ENCODE data around the gene ZNF75A. TPM values are rescaled to one million over a fixed set of nuclear protein-coding genes. Genes with fewer than 3 reads are reported as not detected.

ZNF75A gene
- total RNA-seq, 1 donor from 2014 or later, result 19.5 TPM

- Histone ChIP-seq H3K4me3 (ENCODE audit: low read depth, low read length) (no peak overlapping the region), H3K36me3 (ENCODE audit: control insufficient read depth, insufficient read depth, low read length) (no peaks in the 10 kb centered on the region), H3K27me3 (ENCODE audit: control insufficient read depth, insufficient read depth, low read length) (no peaks in the 10 kb centered on the region)
- TF ChIP-seq CTCF (IDR thresholded peaks at IDR 0.05; ENCODE audit: insufficient read depth, low read length, poor library complexity, severe bottlenecking), result no peak
- DNase-seq (ENCODE audit: low read depth), result no peak
Observed at GRCh38 chr16:3327514-3327913, 22.2 kb downstream of the ZNF75A start.

- no peaks in the 10 kb centered on the region for H3K27me3 ChIP-seq (ENCODE audit: control insufficient read depth, insufficient read depth, low read length)
- TF ChIP-seq CTCF (IDR thresholded peaks at IDR 0.05; ENCODE audit: insufficient read depth, low read length, poor library complexity, severe bottlenecking), result no peak
- H3K36me3 ChIP-seq (ENCODE audit: control insufficient read depth, insufficient read depth, low read length), result no peaks in the 10 kb centered on the region
- DNase-seq (ENCODE audit: low read depth), result no peak
- no peak overlapping the region for H3K4me3 ChIP-seq (ENCODE audit: low read depth, low read length)
Observed at GRCh38 chr16:3328104-3328503, 22.8 kb downstream of the ZNF75A start.

- H3K4me3 ChIP-seq (ENCODE audit: low read depth, low read length), result no peak overlapping the region
- no peak for TF ChIP-seq CTCF (IDR thresholded peaks at IDR 0.05; ENCODE audit: insufficient read depth, low read length, poor library complexity, severe bottlenecking)
- H3K36me3 ChIP-seq (ENCODE audit: control insufficient read depth, insufficient read depth, low read length), result no peaks in the 10 kb centered on the region
- DNase-seq (ENCODE audit: low read depth), result no peak
- no peaks in the 10 kb centered on the region for H3K27me3 ChIP-seq (ENCODE audit: control insufficient read depth, insufficient read depth, low read length)
Observed at GRCh38 chr16:3328643-3329042, 23.3 kb downstream of the ZNF75A start.

GRCh38 chr16:3346041-3346440, 40.7 kb downstream of the ZNF75A start:
- no peak for TF ChIP-seq CTCF (IDR thresholded peaks at IDR 0.05; ENCODE audit: insufficient read depth, low read length, poor library complexity, severe bottlenecking)
- DNase-seq (ENCODE audit: low read depth), result no peak
- Histone ChIP-seq H3K27me3 (ENCODE audit: control insufficient read depth, insufficient read depth, low read length) (no peaks in the 10 kb centered on the region), H3K36me3 (ENCODE audit: control insufficient read depth, insufficient read depth, low read length) (no peaks in the 10 kb centered on the region), H3K4me3 (ENCODE audit: low read depth, low read length) (no peak overlapping the region)

GRCh38 chr16:3347586-3347985, 42.3 kb downstream of the ZNF75A start:
- Histone ChIP-seq H3K36me3 (ENCODE audit: control insufficient read depth, insufficient read depth, low read length) (no peaks in the 10 kb centered on the region), H3K4me3 (ENCODE audit: low read depth, low read length) (no peak overlapping the region), H3K27me3 (ENCODE audit: control insufficient read depth, insufficient read depth, low read length) (no peaks in the 10 kb centered on the region)
- no peak for DNase-seq (ENCODE audit: low read depth)
- TF ChIP-seq CTCF (IDR thresholded peaks at IDR 0.05; ENCODE audit: insufficient read depth, low read length, poor library complexity, severe bottlenecking), result no peak

GRCh38 chr16:3348547-3349167, 43.4 kb downstream of the ZNF75A start:
- H3K4me3 ChIP-seq (ENCODE audit: low read depth, low read length), result no peak overlapping the region
- no peak for TF ChIP-seq CTCF (IDR thresholded peaks at IDR 0.05; ENCODE audit: insufficient read depth, low read length, poor library complexity, severe bottlenecking)
- no peak for DNase-seq (ENCODE audit: low read depth)
- no peaks in the 10 kb centered on the region for H3K36me3 ChIP-seq (ENCODE audit: control insufficient read depth, insufficient read depth, low read length)
- no peaks in the 10 kb centered on the region for H3K27me3 ChIP-seq (ENCODE audit: control insufficient read depth, insufficient read depth, low read length)
